ENCODE data around the gene HIF1A.

GRCh38 chr14:61749867-61750266, 54.6 kb downstream of the HIF1A start:
- TF ChIP-seq CTCF (IDR thresholded peaks at IDR 0.05; ENCODE audit: low read depth, low read length, poor library complexity, severe bottlenecking): no peak
- TF ChIP-seq EZH2phosphoT487 (IDR thresholded peaks at IDR 0.05; ENCODE audit: borderline replicate concordance, low read length): no peak
